HG03135 (cell line): Measurements from ENCODE around the gene PLA2G3.
"Not testable (repeated sequence)": the region's sequence is repeated elsewhere in the genome, so short reads cannot be mapped to it uniquely, and the experiment has no call there.

ENCODE experiments used
- ATAC-seq: cut with Tn5 transposase; IDR thresholded peaks from one replicate; pipeline ENCODE4 v1.9.1; 2021; ENCODE audit warnings: mild to moderate bottlenecking, moderate library complexity; ENCODE audit not compliant: unreplicated experiment

PLA2G3 gene

GRCh38 chr22:31102441-31103081 is 37.7 kb downstream of the PLA2G3 start:
- ATAC-seq = no peak

GRCh38 chr22:31100762-31101525 is 39.4 kb downstream of the PLA2G3 start:
- ATAC-seq = no peak

GRCh38 chr22:31099841-31100761 is 40.2 kb downstream of the PLA2G3 start:
- no peak for ATAC-seq

- no peak for ATAC-seq
These were observed 40.9 kb downstream of the PLA2G3 start for GRCh38 chr22:31099386-31099785.

DNA sequence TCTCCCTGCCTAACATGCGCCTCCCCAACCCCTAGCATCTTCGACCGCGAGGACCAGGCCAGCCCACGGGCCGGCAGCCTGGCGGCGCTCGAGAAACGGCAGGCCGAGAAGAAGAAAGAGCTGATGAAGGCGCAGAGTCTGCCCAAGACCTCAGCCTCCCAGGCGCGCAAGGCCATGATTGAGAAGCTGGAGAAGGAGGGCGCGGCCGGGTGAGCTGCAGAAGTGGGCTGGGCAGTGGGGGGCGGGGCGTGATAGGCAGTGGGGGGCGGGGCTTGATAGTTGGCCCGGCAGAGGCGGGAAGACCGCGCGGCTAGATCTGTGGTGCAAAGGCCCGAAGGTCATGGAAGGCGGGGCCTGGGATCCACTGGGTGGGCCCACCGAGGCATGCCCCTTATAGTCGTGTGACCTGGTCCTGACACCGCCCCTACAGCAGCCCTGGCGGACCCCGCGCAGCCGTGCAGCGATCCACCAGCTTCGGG is 41.6 kb downstream of the PLA2G3 start:
- ATAC-seq = no peak

DNA sequence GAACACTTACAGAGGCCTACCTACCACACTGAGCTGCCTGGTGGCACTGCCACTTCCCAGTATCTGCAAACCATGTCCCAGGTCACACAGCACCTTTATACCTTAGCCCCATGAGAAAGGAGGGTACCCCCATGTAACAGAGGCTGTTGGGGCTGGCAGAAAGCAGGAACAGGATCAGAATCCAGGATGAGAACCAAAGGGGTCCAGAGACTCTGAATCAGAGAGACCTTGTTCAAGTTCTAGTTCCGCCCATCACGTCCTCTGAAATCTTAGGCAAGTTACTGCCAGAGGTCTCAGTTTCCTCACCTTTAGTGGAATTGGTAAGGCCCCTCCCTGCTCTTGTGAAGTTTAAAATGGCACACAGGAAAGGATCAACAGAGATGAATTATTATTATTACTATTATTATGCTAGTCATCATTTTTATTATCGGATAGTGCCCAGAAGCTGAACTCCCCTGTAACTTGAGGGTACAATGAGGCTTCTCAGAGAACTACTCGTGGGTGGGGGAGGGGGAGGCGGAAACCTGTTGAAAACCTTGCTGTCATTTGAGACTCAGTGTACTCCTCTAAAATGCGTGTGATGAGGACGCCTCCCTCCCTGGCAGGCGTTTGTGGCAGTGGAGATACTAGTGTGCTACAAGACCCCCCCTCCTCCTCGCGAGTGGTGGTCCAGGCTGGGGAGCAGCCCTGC is 42.2 kb downstream of the PLA2G3 start:
- no peak for ATAC-seq

DNA sequence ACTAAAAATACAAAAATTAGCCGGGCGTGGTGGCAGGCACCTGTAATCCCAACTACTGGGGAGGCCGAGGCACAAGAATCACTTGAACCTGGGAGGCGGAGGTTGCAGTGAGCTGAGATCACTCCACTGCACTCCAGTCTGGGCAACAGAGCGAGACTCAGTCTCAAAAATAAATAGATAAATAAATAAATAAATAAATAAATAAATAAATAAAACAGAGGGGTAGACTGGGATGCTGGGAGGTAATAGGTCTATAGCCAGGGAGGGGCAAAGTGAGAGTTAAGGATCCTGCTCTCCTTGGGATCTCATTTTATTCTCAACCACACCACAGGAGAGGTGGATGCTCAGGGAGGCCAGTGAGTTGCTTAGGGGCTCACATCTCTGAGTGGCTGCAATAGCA is 42.8 kb downstream of the PLA2G3 start:
- ATAC-seq = not testable (repeated sequence)

DNA sequence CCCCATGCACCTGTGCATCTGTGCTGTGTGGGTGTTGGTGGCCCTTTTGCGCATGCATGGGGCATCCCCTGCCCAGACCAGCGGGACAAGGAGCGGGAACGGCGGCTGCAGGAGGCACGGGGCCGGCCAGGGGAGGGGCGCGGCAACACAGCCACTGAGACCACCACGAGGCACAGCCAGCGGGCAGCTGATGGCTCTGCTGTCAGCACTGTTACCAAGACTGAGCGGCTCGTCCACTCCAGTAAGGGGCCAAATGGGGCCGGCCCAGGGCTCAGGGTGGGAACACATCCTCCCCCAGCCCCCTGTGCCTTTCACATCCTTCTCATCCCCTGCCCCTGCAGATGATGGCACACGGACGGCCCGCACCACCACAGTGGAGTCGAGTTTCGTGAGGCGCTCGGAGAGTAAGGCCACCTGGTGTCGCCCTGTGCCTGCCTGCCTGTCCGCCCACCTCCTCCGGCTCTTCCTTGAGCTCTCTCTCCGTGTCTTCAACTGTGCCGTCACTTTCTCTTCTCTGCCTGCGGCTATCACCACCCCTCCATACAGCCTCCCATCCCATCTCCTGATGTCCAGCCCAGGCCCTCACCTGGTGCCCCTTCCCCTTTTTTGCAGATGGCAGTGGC is 43.5 kb downstream of the PLA2G3 start:
- no peak for ATAC-seq

DNA sequence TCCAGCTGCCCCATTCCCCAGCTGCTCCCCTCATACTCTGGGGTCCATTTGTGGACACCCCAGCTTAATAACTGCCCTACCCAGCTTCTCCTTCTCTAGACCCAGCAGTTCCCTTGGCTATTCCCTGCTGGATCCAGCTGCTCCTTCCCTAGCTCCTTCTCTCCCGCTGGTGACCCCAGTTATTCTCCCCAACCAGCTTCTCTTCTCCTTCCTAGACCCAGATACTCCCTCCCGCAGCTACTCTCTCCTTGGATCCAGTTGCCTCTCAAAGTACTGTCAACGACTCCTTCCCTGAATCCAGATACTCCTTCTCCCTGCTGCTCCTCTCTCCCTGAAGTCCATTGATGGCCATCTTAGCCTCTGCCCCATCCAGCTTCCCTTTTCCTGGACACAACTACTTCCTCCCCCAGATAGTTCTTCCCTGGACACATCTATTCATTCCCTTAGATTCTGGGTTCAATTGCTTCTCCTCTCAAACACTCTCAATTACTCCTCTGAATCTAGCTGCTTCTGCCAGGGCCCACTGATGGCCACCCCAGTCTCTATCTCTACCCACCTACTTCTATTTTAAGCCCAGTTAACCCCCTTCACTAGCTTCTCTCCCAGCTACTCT is 44.6 kb downstream of the PLA2G3 start:
- ATAC-seq = no peak

DNA sequence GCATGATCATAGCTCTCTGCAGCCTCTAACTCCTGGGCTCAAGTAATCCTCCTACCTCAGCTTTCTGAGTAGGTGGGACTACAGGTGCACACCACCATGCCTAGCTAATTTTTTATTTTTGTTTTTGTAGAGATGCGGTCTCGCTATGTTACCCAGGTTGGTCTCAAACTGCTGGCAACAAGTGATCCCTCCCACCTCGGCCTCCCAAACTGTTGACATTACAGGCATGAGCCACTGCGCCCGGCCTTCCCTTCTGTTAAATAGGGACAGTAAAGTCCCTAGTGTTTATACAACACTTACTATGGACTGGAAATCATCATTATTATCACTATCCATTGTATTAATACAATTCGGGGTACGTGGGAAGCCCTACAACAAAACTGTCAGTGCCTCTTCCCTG is 45.6 kb downstream of the PLA2G3 start:
- no peak for ATAC-seq

DNA sequence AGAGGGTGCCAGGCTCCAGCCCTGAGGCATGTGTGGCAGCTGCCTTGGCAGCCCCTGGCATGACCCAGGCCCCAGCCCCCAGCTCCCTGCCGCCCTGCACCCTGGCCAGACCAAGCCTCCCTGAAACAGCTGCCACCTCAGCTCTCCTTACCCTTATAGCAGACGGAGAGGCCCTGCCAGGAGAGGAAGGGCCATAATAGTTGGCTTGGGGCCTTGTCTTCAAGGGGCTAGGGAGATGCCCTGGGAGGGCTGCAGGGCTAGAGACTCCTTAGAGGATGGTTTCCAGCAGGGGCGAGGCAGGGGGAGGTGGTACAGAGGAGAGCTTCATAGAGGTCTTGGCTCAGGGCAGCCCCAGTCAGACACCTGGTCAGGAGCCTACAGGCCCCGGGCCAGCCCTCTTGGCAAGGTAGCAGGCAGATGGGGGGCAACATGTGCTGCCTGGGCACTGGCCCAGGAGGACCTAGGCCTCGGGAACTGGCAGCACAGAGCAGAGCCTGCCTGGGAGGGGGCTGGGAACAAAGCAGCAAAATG is 46.2 kb downstream of the PLA2G3 start:
- no peak for ATAC-seq

- no peak for ATAC-seq
These were observed 47.0 kb downstream of the PLA2G3 start for GRCh38 chr22:31093086-31093850.

GRCh38 chr22:31092161-31092560 is 48.1 kb downstream of the PLA2G3 start:
- no peak for ATAC-seq

GRCh38 chr22:31091106-31091975 is 49.0 kb downstream of the PLA2G3 start:
- ATAC-seq = no peak

DNA sequence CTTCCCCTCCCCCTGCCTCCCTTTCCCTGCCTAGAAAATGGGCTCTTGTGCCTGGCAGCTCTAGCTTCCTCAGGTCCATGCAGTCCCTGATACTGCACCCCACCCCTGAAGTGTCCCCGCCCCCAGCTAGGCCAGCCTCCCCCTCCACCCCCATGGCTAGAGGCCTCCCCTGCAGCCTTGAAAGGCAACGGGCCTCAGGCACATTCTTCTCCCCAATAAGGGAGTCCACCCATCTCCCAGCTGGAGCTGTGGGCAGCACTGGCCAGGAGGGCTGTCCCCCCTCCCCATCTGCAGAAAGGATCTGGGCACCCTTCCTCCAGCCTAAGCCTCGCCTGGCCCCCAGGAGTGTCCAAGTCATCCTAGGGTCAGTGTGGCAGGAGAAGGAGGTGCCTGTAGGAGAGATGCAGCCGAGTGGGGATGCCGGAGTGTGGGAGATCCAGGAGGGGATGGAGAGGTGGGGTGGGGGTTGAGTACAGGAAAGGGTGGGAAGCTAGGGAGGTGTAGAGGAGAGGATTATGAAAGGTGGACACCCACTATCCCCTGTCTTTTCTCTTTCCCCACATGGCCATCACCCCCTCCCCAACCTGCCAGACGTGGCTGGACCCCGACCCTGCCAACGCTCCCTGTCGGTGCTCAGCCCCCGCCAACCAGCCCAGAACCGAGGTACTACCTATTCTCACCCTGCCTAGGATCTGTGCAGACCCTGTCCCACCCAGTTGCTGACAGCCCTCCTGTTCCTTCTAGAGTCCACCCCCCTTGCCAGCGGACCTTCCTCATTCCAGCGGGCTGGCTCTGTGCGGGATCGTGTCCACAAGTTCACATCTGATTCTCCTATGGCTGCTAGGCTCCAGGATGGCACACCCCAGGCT is 49.9 kb downstream of the PLA2G3 start:
- ATAC-seq = no peak

- ATAC-seq = no peak
These were observed 50.9 kb downstream of the PLA2G3 start for GRCh38 chr22:31089160-31090100.
